C1 segment of cervical spinal cord (tissue), 14 donors: Measurements from ENCODE around the gene TUT1.

Experiments used
- DNase-seq, 14 donors: peaks; one replicate each; lab custom pipeline; 2025; lab: John Stamatoyannopoulos, UW

TUT1 gene

DNA sequence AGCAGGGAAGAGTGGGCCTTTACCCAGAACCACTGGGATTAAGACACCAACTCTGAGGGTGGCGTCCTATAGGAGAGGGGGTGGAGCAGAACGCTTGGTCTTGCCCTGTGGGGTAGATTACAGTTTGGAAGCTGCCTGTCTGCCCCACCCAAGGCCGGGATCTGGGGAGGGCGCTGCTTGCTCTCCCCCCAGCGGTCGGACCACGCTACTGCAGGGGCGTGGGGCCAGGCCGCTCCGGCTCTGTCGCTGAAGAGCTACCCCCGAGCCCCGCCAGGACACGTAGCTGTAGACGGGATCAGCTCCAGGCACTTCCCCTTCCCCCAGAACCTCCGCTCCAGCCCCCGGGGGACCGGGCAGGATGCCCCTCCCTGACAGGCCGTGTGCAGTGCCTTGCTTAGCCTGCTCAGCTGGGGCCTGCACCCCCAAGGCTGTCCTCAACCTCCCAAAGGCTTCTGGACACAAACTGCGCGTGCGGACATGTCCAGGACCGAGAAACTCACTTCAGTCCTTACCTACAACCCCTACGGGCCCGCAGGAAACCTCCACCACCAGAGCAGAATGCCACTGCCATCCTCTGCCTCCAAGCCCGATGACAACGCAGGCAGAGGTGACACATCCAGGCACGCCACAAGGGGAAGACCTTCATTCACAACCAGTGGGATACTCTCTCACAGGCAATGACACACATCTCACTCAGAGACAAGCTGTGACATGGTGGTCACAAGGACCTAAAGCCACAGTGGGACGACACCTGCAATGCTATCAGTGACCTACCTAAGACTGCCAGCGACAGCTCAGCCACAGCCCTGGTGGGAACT, 48.4 kb downstream of the TUT1 start:
- DNase-seq: peak in 12 of 14 donors; percentile 14 to 81 (median 60)

DNA sequence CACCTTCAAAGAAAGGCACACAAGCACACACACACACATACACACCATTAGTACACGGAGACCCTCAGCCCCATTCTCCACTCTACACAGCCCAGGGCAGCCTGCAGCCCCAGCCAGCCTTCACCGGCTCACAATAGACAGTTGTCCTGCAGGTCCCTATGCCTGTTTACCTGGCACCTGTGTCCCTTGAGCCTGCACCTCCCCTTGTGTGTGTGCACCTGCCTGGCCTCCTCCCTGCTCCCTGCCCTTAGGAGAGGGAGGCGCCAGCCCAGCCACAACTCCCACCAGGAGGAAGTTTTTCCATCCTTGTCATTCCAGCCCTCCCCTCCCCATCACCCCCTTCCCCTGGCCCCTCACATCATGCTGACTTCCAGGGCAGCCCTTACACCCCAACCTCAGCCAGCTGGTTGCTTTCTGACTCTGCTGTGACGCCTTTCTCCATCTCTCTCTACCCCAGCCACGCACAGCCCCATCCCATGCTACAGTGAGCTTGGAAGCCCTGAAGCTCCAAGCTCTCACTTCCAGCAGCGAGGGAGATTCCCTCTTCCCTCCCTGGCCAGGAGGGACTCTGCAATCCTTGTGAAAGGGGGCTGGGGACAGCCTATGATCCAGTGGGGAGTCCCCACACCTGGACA, 49.1 kb downstream of the TUT1 start:
- no peak for DNase-seq

- peak in 7 of 14 donors; percentile 27 to 54 (median 34) for DNase-seq
Observed at GRCh38 chr11:62540804-62541701, 50.3 kb downstream of the TUT1 start.

DNA sequence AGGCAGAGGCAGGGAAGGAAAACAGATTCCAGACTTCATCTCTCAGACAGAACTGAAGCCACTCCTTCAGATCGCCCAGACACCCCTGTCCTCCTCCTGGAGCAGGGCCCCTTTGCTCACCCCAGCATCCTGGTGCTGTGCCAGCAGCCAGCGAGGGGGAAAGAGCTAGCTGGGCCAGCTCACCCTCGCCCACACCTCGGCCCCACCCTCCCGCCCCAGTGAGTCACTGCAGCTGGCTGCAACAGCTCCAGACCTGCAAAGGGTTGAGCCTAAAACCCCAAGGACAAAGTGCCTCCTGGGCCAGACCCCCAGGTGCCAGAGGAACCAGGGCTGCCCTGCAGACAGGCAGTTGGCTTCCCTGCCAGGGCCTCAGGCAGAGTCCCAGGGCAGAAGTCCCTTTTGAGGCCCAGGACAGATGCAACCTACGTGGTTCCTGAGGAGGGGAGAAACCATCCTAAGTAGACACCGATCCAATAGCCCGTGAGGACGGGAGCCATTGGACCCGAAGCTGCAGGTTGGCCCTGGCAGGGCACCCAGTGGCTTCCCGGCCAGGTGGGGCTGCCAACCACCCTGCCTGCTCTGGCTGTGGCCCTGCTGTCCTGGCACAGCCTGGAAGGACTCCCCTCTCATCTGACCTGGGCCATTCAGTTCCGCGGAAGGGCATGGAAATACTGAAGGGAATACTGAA, 51.9 kb downstream of the TUT1 start:
- DNase-seq: peak in 5 of 14 donors; percentile 12 to 62 (median 16)

- no peak for DNase-seq
Observed at GRCh38 chr11:62538470-62539237, 52.7 kb downstream of the TUT1 start.

- no peak for DNase-seq
Observed at GRCh38 chr11:62536301-62536957, 54.9 kb downstream of the TUT1 start.

GRCh38 chr11:62535802-62536201, 55.5 kb downstream of the TUT1 start:
- no peak for DNase-seq

DNA sequence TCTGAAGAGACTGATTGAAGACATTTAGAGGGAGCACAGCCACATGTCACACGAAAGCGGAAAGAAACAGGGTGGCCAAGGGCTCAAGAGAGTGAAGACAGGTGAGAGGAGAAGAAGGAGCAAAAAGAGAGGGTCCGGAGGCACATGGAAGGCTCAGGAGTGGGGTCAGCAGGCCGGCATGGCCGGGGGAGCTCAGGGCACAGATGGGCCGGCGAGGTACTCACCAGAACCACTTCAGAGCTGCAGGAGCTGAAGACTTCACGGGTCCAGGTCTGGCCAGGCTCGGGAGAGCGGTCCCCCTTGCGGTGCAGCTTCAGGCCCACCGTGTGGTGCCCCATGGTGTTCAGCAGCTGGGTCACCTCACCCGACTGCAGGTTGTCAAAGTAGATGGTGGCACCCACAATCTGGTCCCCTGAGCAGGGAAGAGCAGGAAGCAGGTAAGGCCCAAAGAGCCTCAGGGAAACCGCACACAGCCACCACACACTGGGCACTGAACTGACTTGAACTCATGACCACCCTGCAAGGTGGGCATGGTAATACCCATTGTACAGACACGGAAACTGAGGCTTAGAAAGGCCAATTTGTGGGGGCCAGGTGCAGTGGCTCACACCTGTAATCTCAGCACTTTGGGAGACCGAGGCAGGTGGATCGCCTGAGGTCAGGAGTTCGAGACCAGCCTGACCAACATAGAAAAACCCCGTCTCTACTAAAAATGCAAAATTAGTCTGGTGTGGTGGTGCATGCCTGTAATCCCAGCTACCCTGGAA, 56.4 kb downstream of the TUT1 start:
- no peak for DNase-seq

GRCh38 chr11:62532096-62532495, 59.2 kb downstream of the TUT1 start:
- DNase-seq: no peak
